Endothelial cell of umbilical vein (primary cell): ENCODE results near the gene WNT10A. TPM values are rescaled to one million over a fixed set of nuclear protein-coding genes. Genes with fewer than 3 reads are reported as not detected.
A peak's percentile ranks its signal among the peaks of the same experiment; 100 is the strongest.

Source experiments
- BruUV-seq: library from RNA; stranded (reverse); fragments of 400-500 nt; replicated peaks from 2 replicates; lab custom pipeline; 2021; lab: Mats Ljungman, UMichigan
- CTCF ChIA-PET: fragments of 300-600, 350-600 bp; sonication (Branson Sonifier 250); formaldehyde crosslinking; loops from one replicate; lab custom pipeline; 2021; ENCODE audit warnings: antibody characterized with exemption, inconsistent platforms; lab: Charles Lee
- POLR2A ChIA-PET: fragments of 300-600, 350-600 bp; sonication (Branson Sonifier 250); formaldehyde crosslinking; loops from one replicate; lab custom pipeline; 2021; ENCODE audit warnings: antibody characterized with exemption, inconsistent platforms; lab: Charles Lee
- DNase-seq: peaks from one replicate; pipeline ENCODE4 v3.0.0-alpha.2; 2011; ENCODE audit warnings: low read depth, low spot score
- FAIRE-seq: peaks from 2 replicates; lab custom pipeline; 2011; peaks lifted over from hg19 to GRCh38; lab: Jason Lieb, UNC
- H2AFZ ChIP-seq: 2 replicates; pipeline ENCODE4 v1.6.0; 2012; ENCODE audit warnings: low read depth, low read length, control low read depth, inconsistent platforms
- H3K27ac ChIP-seq: 2 replicates; pipeline ENCODE4 v1.5.1; 2011; ENCODE audit warnings: low read depth, mild to moderate bottlenecking, control low read depth, low read length, moderate library complexity; ENCODE audit not compliant: insufficient read depth
- H3K27me3 ChIP-seq, 2 experiments: 2 replicates each; pipeline versions ENCODE4 v1.6.0 to v1.6.1; 2011; ENCODE audit warnings: low read length in 2 of 2, mixed read lengths in 1 of 2; ENCODE audit not compliant: control insufficient read depth in 2 of 2, insufficient read depth in 2 of 2
- H3K36me3 ChIP-seq, 2 experiments: 2 replicates in 1 of 2; 3 replicates in 1 of 2; pipeline ENCODE4 v1.5.1; 2011; ENCODE audit warnings: low read length in 2 of 2, mild to moderate bottlenecking in 1 of 2, moderate library complexity in 1 of 2; ENCODE audit not compliant: control insufficient read depth in 2 of 2, insufficient read depth in 2 of 2; ENCODE audit errors: extremely low read depth in 1 of 2
- H3K4me1 ChIP-seq: 3 replicates; pipeline ENCODE4 v1.5.1; 2011; ENCODE audit warnings: mild to moderate bottlenecking, low read length; ENCODE audit not compliant: control insufficient read depth, insufficient read depth; ENCODE audit errors: extremely low read depth
- H3K4me2 ChIP-seq: 2 replicates; pipeline ENCODE4 v1.6.1; 2011; ENCODE audit warnings: low read length, control low read depth, mixed read lengths; ENCODE audit not compliant: insufficient read depth
- H3K4me3 ChIP-seq, 3 experiments: fragments of 200-600 bp in 1 of 3; sonication (generic), shearing (Covaris generic) in 1 of 3; replicated peaks in 1 of 3; 2 replicates each; pipeline ENCODE4 v1.5.1; 2011 to 2016; ENCODE audit warnings: control low read depth in 3 of 3, low read length in 3 of 3, mild to moderate bottlenecking in 2 of 3, inconsistent platforms in 1 of 3, low read depth in 1 of 3, moderate library complexity in 1 of 3; ENCODE audit not compliant: insufficient read depth in 1 of 3
- H3K79me2 ChIP-seq: 2 replicates; pipeline ENCODE4 v1.6.0; 2012; ENCODE audit warnings: low read length, inconsistent platforms; ENCODE audit not compliant: control insufficient read depth, insufficient read depth
- H3K9ac ChIP-seq: replicated peaks from 2 replicates; pipeline ENCODE3; 2011; ENCODE audit warnings: low read length, control low read depth; ENCODE audit not compliant: insufficient read depth; ENCODE audit errors: extremely low read depth
- H3K9me1 ChIP-seq: replicated peaks from 3 replicates; pipeline ENCODE4 v1.6.0; 2011; ENCODE audit warnings: mild to moderate bottlenecking, low read length; ENCODE audit not compliant: control insufficient read depth, insufficient read depth; ENCODE audit errors: extremely low read depth
- H3K9me3 ChIP-seq: replicated peaks from 2 replicates; pipeline ENCODE4 v1.5.1; 2012; ENCODE audit warnings: low read length, inconsistent platforms; ENCODE audit not compliant: control insufficient read depth, insufficient read depth
- H4K20me1 ChIP-seq: replicated peaks from 2 replicates; pipeline ENCODE3; 2011; ENCODE audit warnings: mild to moderate bottlenecking, low read length; ENCODE audit not compliant: control insufficient read depth, insufficient read depth; ENCODE audit errors: extremely low read depth
- POLR2AphosphoS5 ChIP-seq: IDR thresholded peaks from 2 replicates; pipeline ENCODE4 v1.6.1; 2012; ENCODE audit warnings: low read depth, mild to moderate bottlenecking, control low read depth, low read length, moderate library complexity; ENCODE audit not compliant: insufficient read depth
- dilution Hi-C: fragments of 300-500 bp; cut with MboI; formaldehyde crosslinking; loops from one replicate; pipeline ENCODE4 v1.15.0; 2019; ENCODE audit warnings: low sequenced_read_pairs; ENCODE audit not compliant: extremely low pct_ligation_motif_present
- intact Hi-C: fragments of 100-400 bp; cut with micrococcal nuclease; formaldehyde crosslinking; loops from one replicate; pipeline ENCODE4 v1.10.0; 2022
- polyA plus RNA-seq, 4 experiments: library from polyadenylated mRNA; depleted of rRNA in 3 of 4; stranded (reverse) in 3 of 4; unstranded in 1 of 4; fragments of >200 nt; gene quantifications; 2 replicates each; pipeline versions ENCODE4 v1.2.1 to v1.2.3, GENCODE V29; 2011 to 2012; ENCODE audit warnings: missing spikeins in 1 of 4
- total RNA-seq: library from RNA; stranded (reverse); gene quantifications from 2 replicates; pipeline ENCODE4 v1.2.3, GENCODE V29; 2021
- TF ChIP-seq, protein P1 (sequence below), 2 donors: IDR thresholded peaks; 1 replicate in 1 of 2; 2 replicates in 1 of 2; pipeline ENCODE4 v1.5.1; 2011; ENCODE audit warnings: low read length in 2 of 2, mild to moderate bottlenecking in 2 of 2, moderate library complexity in 2 of 2, control low read depth in 1 of 2, inconsistent platforms in 1 of 2, low read depth in 1 of 2; ENCODE audit not compliant: insufficient read depth in 1 of 2; ENCODE audit errors: extremely low read depth in 1 of 2

Gene WNT10A
- total and polyA plus RNA-seq, 2 donors (not counting 3 experiments of a cell fraction or from before 2014, with no cell fraction given): not detected

DNA sequence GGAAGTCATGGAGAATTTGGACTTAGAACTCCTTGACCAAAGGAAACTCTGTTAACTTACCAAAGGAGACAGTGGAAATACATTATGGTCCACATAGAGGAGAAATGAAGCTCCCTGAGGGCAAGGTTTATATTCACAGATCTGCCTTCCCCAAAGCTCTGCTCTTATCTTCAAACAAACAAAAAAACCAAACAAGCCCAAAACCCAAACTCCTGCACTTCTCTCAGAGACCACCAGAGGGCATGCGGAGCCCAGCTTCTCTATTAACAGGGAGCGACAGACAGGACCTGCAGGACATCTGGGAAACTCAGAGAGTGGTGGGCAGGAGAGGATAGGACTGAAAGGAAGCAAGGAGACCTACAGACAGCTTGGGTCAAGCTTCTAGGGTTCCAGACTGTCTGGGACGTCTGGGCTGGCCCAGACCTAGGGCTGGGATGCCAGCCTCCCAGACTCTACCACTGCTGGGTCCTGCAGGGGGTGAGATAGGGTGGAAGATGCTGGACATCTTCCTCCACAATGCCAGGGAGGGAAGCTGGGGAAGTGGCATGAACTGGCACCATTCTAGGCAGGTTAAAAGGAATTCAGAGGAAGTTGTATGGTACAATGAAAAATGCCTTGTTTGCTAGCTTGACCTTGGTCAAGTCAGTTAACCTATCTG is 4.0 kb upstream of the WNT10A start:
- FAIRE-seq: peak; percentile 90
- no peaks in the 10 kb centered on the region for H3K4me1 ChIP-seq
- dilution Hi-C loops: no loop called here

More for the DNA sequence above, 4.0 kb upstream of the WNT10A start:
- H2AFZ ChIP-seq: no peak overlapping the region
- intact Hi-C loops: loop anchor here (1.0 to 10.0 kb wide), 3 partner anchors 22 to 278 kb away; no protein-coding TSS in a partner anchor
- CTCF ChIA-PET: interaction anchor here (0.6 to 10.5 kb wide), 44 partner anchors 9 to 424 kb away, joined by 3 to 362 read pairs (median 4); partner anchors contain the start of genes FEV, TTLL4 and WNT6
- H3K9me1 ChIP-seq: no peaks in the 10 kb centered on the region
- no peak overlapping the region for H3K4me2 ChIP-seq
- H3K79me2 ChIP-seq: no peaks in the 10 kb centered on the region
- no peaks in the 10 kb centered on the region for H3K36me3 ChIP-seq
- H3K9me3 ChIP-seq: no peaks in the 10 kb centered on the region
- no TSS peak for BruUV-seq
- H3K27me3 ChIP-seq: peaks cover 76 to 86% of the 10 kb centered on the region in 2 experiments
- H3K27ac ChIP-seq: no peak overlapping the region
- no peaks in the 10 kb centered on the region for H4K20me1 ChIP-seq
- H3K9ac ChIP-seq: no peak overlapping the region
- H3K4me3 ChIP-seq: no peak overlapping the region
- POLR2A ChIA-PET: interaction anchor here (1.1 kb wide), 1 partner anchor 243 kb away, joined by 3 read pairs; no protein-coding TSS in a partner anchor
- no peak for TF ChIP-seq POLR2AphosphoS5
- TF ChIP-seq, protein P1, sequence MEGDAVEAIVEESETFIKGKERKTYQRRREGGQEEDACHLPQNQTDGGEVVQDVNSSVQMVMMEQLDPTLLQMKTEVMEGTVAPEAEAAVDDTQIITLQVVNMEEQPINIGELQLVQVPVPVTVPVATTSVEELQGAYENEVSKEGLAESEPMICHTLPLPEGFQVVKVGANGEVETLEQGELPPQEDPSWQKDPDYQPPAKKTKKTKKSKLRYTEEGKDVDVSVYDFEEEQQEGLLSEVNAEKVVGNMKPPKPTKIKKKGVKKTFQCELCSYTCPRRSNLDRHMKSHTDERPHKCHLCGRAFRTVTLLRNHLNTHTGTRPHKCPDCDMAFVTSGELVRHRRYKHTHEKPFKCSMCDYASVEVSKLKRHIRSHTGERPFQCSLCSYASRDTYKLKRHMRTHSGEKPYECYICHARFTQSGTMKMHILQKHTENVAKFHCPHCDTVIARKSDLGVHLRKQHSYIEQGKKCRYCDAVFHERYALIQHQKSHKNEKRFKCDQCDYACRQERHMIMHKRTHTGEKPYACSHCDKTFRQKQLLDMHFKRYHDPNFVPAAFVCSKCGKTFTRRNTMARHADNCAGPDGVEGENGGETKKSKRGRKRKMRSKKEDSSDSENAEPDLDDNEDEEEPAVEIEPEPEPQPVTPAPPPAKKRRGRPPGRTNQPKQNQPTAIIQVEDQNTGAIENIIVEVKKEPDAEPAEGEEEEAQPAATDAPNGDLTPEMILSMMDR (IDR thresholded peaks at IDR 0.05; ENCODE audit: extremely low read depth in 1 of 2, insufficient read depth in 1 of 2, low read depth in 1 of 2, low read length in 2 of 2): peak; percentile 89 to 90
- DNase-seq: peak; percentile 74
